Caco-2 (cell line): ENCODE measurements around the gene UST. TPM values are rescaled to one million over a fixed set of nuclear protein-coding genes. Genes with fewer than 3 reads are reported as not detected.

Experiments used
- BruUV-seq: library from RNA; stranded (reverse); fragments of 400-500 nt; replicated peaks from 2 replicates; lab custom pipeline; 2021; lab: Mats Ljungman, UMichigan
- CTCF ChIA-PET: fragments of 300-600 bp; sonication (Branson Sonifier 250); formaldehyde crosslinking; loops from one replicate; lab custom pipeline; 2022; ENCODE audit warnings: antibody characterized with exemption; lab: Charles Lee
- POLR2A ChIA-PET: fragments of 300-600 bp; sonication (Branson Sonifier 250); formaldehyde crosslinking; loops from one replicate; lab custom pipeline; 2022; ENCODE audit warnings: antibody characterized with exemption; lab: Charles Lee
- DNase-seq, 2 experiments: peaks; one replicate each; pipeline versions ENCODE4 v3.0.0 to v3.0.0-alpha.2; 2020 to 2022
- H3K27me3 ChIP-seq: replicated peaks from 2 replicates; pipeline ENCODE4 v1.6.0; 2011; ENCODE audit warnings: low read length; ENCODE audit not compliant: control insufficient read depth, insufficient read depth
- H3K36me3 ChIP-seq: 2 replicates; pipeline ENCODE4 v1.5.1; 2011; ENCODE audit warnings: low read length; ENCODE audit not compliant: control insufficient read depth, insufficient read depth
- H3K4me1 ChIP-seq: fragments of 250-450 bp; sonication (Bioruptor Pico); 2 replicates; pipeline ENCODE4 v1.5.1; 2020; ENCODE audit warnings: mild to moderate bottlenecking
- H3K4me3 ChIP-seq: 2 replicates; pipeline ENCODE4 v1.5.1; 2011; ENCODE audit warnings: low read depth, mild to moderate bottlenecking, control low read depth, low read length
- H3K9me3 ChIP-seq: fragments of 250-450 bp; sonication (Bioruptor Pico); 2 replicates; pipeline ENCODE4 v1.5.1; 2020; ENCODE audit warnings: mild to moderate bottlenecking, moderate library complexity
- H3K27ac Mint-ChIP-seq: one replicate; pipeline ENCODE4 v1.8.0; 2022; ENCODE audit warnings: mixed read lengths; ENCODE audit not compliant: unreplicated experiment
- H3K27me3 Mint-ChIP-seq: one replicate; pipeline ENCODE4 v1.8.0; 2022; ENCODE audit warnings: mixed read lengths; ENCODE audit not compliant: insufficient read depth, unreplicated experiment
- H3K36me3 Mint-ChIP-seq: one replicate; pipeline ENCODE4 v1.8.0; 2022; ENCODE audit warnings: mild to moderate bottlenecking, mixed read lengths; ENCODE audit not compliant: insufficient read depth, unreplicated experiment
- H3K4me1 Mint-ChIP-seq: one replicate; pipeline ENCODE4 v1.8.0; 2022; ENCODE audit warnings: low read depth, mixed read lengths; ENCODE audit not compliant: unreplicated experiment
- H3K4me3 Mint-ChIP-seq: one replicate; pipeline ENCODE4 v1.8.0; 2022; ENCODE audit warnings: mild to moderate bottlenecking, moderate library complexity, mixed read lengths; ENCODE audit not compliant: unreplicated experiment
- H3K9me3 Mint-ChIP-seq: one replicate; pipeline ENCODE4 v1.8.0; 2022; ENCODE audit warnings: mixed read lengths; ENCODE audit not compliant: unreplicated experiment
- intact Hi-C: fragments of 100-400 bp; cut with micrococcal nuclease; formaldehyde crosslinking; loops from one replicate; pipeline ENCODE4 v1.10.0; 2022; ENCODE audit not compliant: unreplicated experiment
- total RNA-seq: library from RNA; stranded (reverse); gene quantifications from 2 replicates; pipeline ENCODE4 v1.2.3, GENCODE V29; 2022
- TF ChIP-seq, protein P1 (sequence below), 2 experiments: fragments of 200-600 bp in 1 of 2; IDR thresholded peaks; 1 replicate in 1 of 2; 2 replicates in 1 of 2; pipeline versions ENCODE4 v1.5.1 to v1.8.0; 2011 to 2022; ENCODE audit warnings: antibody characterized with exemption in 1 of 2, control low read depth in 1 of 2, inconsistent platforms in 1 of 2, low read depth in 1 of 2, low read length in 1 of 2, mild to moderate bottlenecking in 1 of 2, moderate library complexity in 1 of 2; ENCODE audit not compliant: insufficient read depth in 1 of 2, severe bottlenecking in 1 of 2, unreplicated experiment in 1 of 2

UST gene
- total RNA-seq, 1 experiment from 2014 or later: not detected

DNA sequence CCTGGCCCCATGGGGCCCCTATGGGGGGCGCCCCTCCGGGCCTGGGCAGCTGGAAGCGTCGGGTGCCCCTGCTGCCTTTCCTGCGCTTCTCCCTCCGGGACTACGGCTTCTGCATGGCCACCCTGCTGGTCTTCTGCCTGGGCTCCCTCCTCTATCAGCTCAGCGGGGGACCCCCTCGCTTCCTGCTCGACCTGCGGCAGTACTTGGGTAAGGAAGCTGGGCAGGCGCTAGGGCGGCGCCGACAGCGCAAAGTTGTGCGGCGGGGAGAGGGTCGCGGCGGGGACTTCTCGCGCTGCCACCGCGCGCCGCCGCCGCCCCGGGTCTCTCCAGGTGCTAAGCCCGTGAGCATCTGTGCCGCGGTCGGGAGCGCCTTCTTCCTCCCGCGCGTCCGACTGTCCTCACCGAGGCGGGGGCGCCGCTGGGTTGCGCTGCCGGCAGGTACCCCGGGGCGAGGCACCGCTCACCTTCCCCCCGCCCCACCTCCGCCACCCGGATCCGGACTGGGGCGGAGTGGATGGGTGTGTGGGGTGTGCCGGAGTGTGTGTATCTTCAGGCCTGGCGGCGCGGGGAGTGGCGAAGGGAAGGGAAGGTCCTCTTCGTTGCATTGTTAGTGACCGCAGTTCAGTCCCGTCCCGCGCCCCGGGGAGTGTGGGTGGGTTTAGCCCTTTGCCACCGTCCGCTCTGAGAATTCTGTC is 788 bp downstream of the UST start:
- Mint-ChIP-seq H3K4me3 (peak overlapping the region; percentile 87), H3K27ac (no peak overlapping the region), H3K4me1 (no peaks in the 10 kb centered on the region), H3K9me3 (no peaks in the 10 kb centered on the region), H3K36me3 (peaks cover 8% of the 10 kb centered on the region), H3K27me3 (peaks cover 58% of the 10 kb centered on the region)
- ChIA-PET CTCF (interaction anchor here (0.6 kb wide), 1 partner anchor 823 kb away, joined by 5 read pairs; no protein-coding TSS in a partner anchor), POLR2A (no interaction called here)
- no TSS peak for BruUV-seq
- Histone ChIP-seq H3K36me3 (no peaks in the 10 kb centered on the region), H3K9me3 (no peaks in the 10 kb centered on the region), H3K4me1 (peaks cover 9% of the 10 kb centered on the region; the same call in 1 of the 2 replicates), H3K4me3 (peak overlapping the region; percentile 48), H3K27me3 (peaks cover 3% of the 10 kb centered on the region)
- peak in 1 of 2 experiments; percentile 20 for DNase-seq
- TF ChIP-seq, protein P1, sequence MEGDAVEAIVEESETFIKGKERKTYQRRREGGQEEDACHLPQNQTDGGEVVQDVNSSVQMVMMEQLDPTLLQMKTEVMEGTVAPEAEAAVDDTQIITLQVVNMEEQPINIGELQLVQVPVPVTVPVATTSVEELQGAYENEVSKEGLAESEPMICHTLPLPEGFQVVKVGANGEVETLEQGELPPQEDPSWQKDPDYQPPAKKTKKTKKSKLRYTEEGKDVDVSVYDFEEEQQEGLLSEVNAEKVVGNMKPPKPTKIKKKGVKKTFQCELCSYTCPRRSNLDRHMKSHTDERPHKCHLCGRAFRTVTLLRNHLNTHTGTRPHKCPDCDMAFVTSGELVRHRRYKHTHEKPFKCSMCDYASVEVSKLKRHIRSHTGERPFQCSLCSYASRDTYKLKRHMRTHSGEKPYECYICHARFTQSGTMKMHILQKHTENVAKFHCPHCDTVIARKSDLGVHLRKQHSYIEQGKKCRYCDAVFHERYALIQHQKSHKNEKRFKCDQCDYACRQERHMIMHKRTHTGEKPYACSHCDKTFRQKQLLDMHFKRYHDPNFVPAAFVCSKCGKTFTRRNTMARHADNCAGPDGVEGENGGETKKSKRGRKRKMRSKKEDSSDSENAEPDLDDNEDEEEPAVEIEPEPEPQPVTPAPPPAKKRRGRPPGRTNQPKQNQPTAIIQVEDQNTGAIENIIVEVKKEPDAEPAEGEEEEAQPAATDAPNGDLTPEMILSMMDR (IDR thresholded peaks at IDR 0.05; ENCODE audit: insufficient read depth in 1 of 2, low read depth in 1 of 2, low read length in 1 of 2, severe bottlenecking in 1 of 2, unreplicated experiment in 1 of 2): no peak
- intact Hi-C loops: loop anchor here (2.0 kb wide), 1 partner anchor 169 kb away; no protein-coding TSS in a partner anchor

DNA sequence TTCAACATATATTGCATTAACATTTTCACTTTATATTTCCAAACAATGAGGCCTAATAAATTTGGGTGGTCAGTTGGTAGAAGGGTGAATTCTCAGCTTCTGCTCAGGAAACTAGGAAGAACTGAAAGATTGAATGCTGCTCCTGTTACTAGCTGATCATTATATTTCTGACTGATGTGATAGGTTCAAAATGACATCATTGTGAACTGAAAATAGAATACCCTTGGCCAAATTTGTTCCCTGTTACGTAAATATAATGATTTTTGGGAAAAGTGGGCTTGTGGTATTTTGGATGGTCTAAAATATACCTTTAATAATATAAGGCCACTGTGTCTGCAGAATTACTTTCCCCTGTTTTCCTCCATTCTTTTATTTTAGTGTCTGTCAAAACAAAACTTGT is 2.8 kb downstream of the UST start:
- Mint-ChIP-seq H3K27ac (no peak overlapping the region), H3K4me3 (no peak overlapping the region), H3K36me3 (peaks cover 8% of the 10 kb centered on the region), H3K4me1 (no peaks in the 10 kb centered on the region), H3K9me3 (no peaks in the 10 kb centered on the region), H3K27me3 (peaks cover 46% of the 10 kb centered on the region)
- H3K36me3 ChIP-seq: no peaks in the 10 kb centered on the region
- DNase-seq: no peak
- no peak overlapping the region for H3K4me3 ChIP-seq
- CTCF ChIA-PET: no interaction called here
- POLR2A ChIA-PET: no interaction called here
- peaks cover 9% of the 10 kb centered on the region; the same call in 1 of the 2 replicates for H3K4me1 ChIP-seq
- intact Hi-C loops: no loop called here
- no peaks in the 10 kb centered on the region for H3K9me3 ChIP-seq
- TF ChIP-seq, protein P1 (IDR thresholded peaks at IDR 0.05; ENCODE audit: insufficient read depth in 1 of 2, low read depth in 1 of 2, low read length in 1 of 2, severe bottlenecking in 1 of 2, unreplicated experiment in 1 of 2): no peak
- H3K27me3 ChIP-seq: peaks cover 1% of the 10 kb centered on the region
- BruUV-seq: no TSS peak

DNA sequence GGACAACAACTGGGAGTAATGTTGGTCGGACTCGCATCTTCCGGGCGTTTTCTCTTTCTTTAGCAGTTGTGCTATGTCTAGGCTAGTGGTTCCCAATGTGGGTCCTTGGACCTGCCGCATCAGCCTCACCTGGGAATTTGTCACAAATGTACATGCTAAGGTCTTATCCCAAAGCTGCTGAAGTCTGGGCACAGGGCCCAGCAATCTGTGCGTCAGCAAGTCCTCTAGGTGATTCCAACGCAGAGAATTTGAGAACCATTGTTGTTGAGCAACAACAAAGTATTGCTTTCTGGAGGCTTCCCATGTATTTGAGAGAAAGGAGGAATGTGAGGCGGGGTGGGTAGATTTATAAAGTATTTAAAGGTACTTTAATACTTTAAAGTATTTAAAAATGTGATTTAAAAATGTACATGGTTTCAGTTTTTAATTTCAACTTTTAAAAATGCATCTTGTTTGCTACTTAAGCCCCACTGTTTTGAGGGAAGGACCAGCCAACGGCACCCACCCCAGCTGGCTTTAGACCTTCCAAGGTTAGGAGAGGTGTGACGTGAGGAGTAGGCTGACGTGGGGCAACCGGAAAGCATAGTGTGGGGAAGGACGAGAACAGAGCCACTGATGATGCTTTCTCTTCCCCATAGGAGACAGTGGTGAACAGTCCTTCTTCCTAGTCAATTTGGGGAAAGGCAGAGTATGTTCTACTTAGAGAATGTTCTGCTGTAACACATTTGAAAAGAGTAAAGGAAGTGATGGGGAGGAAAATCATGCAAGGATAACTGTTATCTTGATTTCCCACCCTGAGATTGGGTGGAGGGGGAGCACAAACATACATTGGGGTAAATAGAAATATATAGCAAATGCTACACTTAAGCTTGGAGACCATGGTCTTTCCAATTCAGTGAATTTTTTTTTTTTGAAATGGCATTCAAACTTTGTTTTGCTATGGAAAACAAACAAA is 4.3 kb downstream of the UST start:
- Mint-ChIP-seq H3K9me3 (no peaks in the 10 kb centered on the region), H3K4me3 (no peak overlapping the region), H3K27ac (no peak overlapping the region), H3K4me1 (no peaks in the 10 kb centered on the region), H3K27me3 (peaks cover 33% of the 10 kb centered on the region), H3K36me3 (peaks cover 8% of the 10 kb centered on the region)
- TF ChIP-seq, protein P1 (IDR thresholded peaks at IDR 0.05; ENCODE audit: insufficient read depth in 1 of 2, low read depth in 1 of 2, low read length in 1 of 2, severe bottlenecking in 1 of 2, unreplicated experiment in 1 of 2): no peak
- Histone ChIP-seq H3K27me3 (peaks cover 1% of the 10 kb centered on the region), H3K9me3 (no peaks in the 10 kb centered on the region), H3K4me1 (peaks cover 9% of the 10 kb centered on the region; the same call in 1 of the 2 replicates), H3K36me3 (no peaks in the 10 kb centered on the region), H3K4me3 (no peak overlapping the region)
- no TSS peak for BruUV-seq
- DNase-seq: no peak
- intact Hi-C loops: no loop called here
- ChIA-PET POLR2A (no interaction called here), CTCF (no interaction called here)
